ENCODE measurements around the gene TMOD1. TPM values are rescaled to one million over a fixed set of nuclear protein-coding genes. Genes with fewer than 3 reads are reported as not detected.

The TMOD1 gene
- total and polyA plus RNA-seq, 11 donors = 96.4 to 201 (median 158) TPM

- Histone ChIP-seq H3K36me3 (peaks cover 0 to 19% (median 7%) of the 10 kb centered on the region in 9 donors), H3K27ac (no peak overlapping the region), H3K27me3 (no peaks in the 10 kb centered on the region), H3K9me3 (no peaks in the 10 kb centered on the region), H3K4me3 (no peak overlapping the region), H3K4me1 (peaks cover 6 to 63% (median 35%) of the 10 kb centered on the region in 12 donors)
- no peak for ATAC-seq
- DNase-seq = no peak
- intact Hi-C loops (cut with DNase I) = loop anchor here in 3 of 10 donors (5.0 to 10.0 kb wide), 3 partner anchors 54 to 354 kb away; partner anchors contain the start of gene ANP32B (in 2 of the 3)
- TF ChIP-seq POLR2A (IDR thresholded peaks at IDR 0.05) = no peak
- TF ChIP-seq CTCF (IDR thresholded peaks at IDR 0.05) = no peak
These were observed 129.1 kb downstream of the TMOD1 start for GRCh38 chr9:97630591-97630990.

- ATAC-seq = peak in 3 of 4 donors; percentile 4 to 19 (median 5)
- Histone ChIP-seq H3K9me3 (no peaks in the 10 kb centered on the region), H3K4me1 (peaks cover 6 to 71% (median 50%) of the 10 kb centered on the region in 12 donors), H3K36me3 (peaks cover 0 to 4% (median 0%) of the 10 kb centered on the region in 9 donors), H3K4me3 (peak overlapping the region; percentile 50 to 98 (median 76)), H3K27me3 (no peaks in the 10 kb centered on the region), H3K27ac (peak overlapping the region; percentile 86 to 98 (median 96))
- TF ChIP-seq POLR2A (IDR thresholded peaks at IDR 0.05) (no peak), CTCF (IDR thresholded peaks at IDR 0.05) (no peak)
- intact Hi-C loops (cut with DNase I) = loop anchor here in 3 of 10 donors (5.0 to 10.0 kb wide), 3 partner anchors 52 to 352 kb away; partner anchors contain the start of gene ANP32B (in 2 of the 3)
- WGBS, 4 donors = 1 to 3% (median 2%) methylated on average over 27 of the region's 27 CpGs
- DNase-seq = peak in 4 of 5 donors; percentile 45 to 67 (median 66)
These were observed 130.9 kb downstream of the TMOD1 start for GRCh38 chr9:97632248-97632984.

- Histone ChIP-seq H3K27me3 (no peaks in the 10 kb centered on the region), H3K4me3 (peak within 1 kb of the TSS; percentile 50 to 98 (median 76)), H3K9me3 (no peaks in the 10 kb centered on the region), H3K27ac (peak within 1 kb of the TSS; percentile 86 to 98 (median 96)), H3K4me1 (peaks cover 6 to 66% (median 48%) of the 10 kb centered on the region in 12 donors), H3K36me3 (peaks cover 0 to 4% (median 0%) of the 10 kb centered on the region in 9 donors)
- DNase-seq = peak; percentile 97 to 99 (median 98)
- peak; percentile 93 to 96 (median 94) for ATAC-seq
- 0 to 1% (median 0%) methylated on average over 56 to 83 of the region's 83 CpGs for WGBS, 4 donors
- peak in 4 of 12 donors; percentile 7 to 29 (median 22) for TF ChIP-seq CTCF (IDR thresholded peaks at IDR 0.05)
- TF ChIP-seq POLR2A (IDR thresholded peaks at IDR 0.05) = peak in 1 of 2 donors; percentile 60
- intact Hi-C loops (cut with DNase I) = loop anchor here in 3 of 10 donors (5.0 to 10.0 kb wide), 3 partner anchors 52 to 352 kb away; partner anchors contain the start of gene ANP32B (in 2 of the 3)
These were observed 131.8 kb downstream of the TMOD1 start, which contains the start of the genes NCBP1 and TSTD2 for GRCh38 chr9:97632985-97633858. NCBP1 (plus strand) TSS chr9:97633821; CDS start chr9:97633882, 61 bp downstream. TSTD2 (minus strand) TSS chr9:97633368; CDS start chr9:97627562, 5,806 bp downstream.
